Stimulated activated CD4-positive, alpha-beta T cell treated with anti-CD3 and anti-CD28 coated beads, Interleukin-1b, Interleukin-23, amount 100 ng/mL, for 48 hours (primary cell): ENCODE data around the gene GBX1.
A peak's percentile ranks its signal among the peaks of the same experiment; 100 is the strongest.

Experiments
- DNase-seq: peaks from one replicate; pipeline ENCODE4 v3.0.0-alpha.2; 2020

Gene GBX1

DNA sequence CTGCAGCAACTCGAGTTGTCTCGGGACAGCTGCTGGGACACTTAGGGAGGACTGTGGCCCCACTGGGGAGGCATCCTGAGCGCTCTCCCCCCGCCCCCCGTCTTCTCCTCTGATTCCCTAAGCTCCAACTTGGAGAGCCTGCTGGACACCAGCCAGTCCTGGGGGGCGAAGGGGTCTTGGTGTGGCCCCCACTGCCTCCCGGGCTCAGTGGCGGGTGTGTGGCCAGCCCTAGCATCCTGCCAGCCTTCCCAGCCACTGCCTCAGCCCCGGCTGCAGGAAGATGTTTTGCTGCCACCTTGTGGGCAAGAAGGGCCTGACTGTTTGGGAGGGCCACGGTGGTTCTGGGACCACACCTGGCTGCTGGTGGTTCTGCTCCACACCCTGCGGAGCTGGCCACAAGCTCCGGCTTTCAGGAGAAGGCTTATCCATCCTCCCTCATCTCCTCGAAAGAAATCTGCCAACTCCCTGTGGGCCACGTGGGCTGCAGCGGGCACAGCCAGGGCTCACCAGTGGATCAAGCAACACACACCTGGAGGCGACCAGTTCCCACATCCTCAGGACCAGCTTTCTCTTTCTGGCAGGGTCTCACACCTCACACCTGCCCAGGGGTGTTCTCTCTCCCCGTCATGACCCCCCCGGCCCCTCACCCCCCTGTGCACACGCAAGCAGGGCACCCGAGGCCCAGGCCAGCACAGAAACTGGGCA is 56.4 kb downstream of the GBX1 start:
- peak; percentile 63 for DNase-seq

GRCh38 chr7:151110236-151110940 is 57.1 kb downstream of the GBX1 start:
- DNase-seq: no peak

DNA sequence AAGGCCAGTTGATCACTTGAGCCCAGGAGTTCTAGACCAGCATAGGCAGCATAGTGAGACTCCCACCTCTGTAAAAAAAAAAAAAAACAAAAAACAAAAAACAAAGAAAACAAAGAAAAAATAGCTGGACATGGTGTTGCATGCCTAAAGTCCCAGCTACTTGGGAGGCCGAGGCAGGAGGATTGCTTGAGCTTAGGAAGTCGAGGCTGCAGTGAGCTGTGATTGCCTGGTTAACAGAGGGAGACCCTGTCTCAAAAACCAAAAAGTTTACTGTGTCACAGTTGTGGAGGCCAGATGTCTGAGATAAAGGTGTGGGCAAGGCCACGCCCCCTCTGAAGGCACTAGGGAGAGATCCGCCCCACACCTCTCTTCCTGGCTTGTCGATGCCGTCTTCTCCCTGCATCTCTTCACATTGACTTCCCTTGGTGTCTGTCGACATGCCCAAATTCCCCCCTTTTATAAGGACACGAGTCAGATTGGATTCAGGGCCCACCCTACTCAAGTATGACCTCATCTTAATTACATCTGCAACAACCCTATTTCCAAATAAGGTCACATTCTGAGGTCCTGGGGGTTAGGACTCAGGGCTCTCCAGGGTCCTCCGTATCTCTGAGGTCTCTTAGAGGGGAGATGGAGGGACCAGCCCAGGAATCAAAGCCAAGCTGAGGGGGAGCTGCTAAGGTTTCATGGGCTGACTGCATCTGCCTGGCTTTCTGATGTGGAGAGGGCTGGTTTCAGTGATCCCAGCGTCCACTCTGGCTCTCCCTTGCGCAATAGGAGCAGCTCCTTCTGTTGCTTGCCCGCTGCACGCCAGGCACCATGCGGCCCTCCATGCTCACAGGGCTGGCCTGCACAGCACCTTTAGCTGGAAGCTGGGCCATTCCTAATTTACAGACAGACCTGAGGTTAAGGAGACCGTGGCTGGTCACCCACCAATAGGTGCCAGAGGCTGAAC is 58.1 kb downstream of the GBX1 start:
- DNase-seq: no peak

- no peak for DNase-seq
These were observed 59.6 kb downstream of the GBX1 start for GRCh38 chr7:151107882-151108281.

- DNase-seq: no peak
These were observed 62.9 kb downstream of the GBX1 start for GRCh38 chr7:151104411-151105235.

GRCh38 chr7:151103973-151104372 is 63.5 kb downstream of the GBX1 start:
- DNase-seq: no peak

- DNase-seq: no peak
These were observed 64.5 kb downstream of the GBX1 start for GRCh38 chr7:151102991-151103390.

DNA sequence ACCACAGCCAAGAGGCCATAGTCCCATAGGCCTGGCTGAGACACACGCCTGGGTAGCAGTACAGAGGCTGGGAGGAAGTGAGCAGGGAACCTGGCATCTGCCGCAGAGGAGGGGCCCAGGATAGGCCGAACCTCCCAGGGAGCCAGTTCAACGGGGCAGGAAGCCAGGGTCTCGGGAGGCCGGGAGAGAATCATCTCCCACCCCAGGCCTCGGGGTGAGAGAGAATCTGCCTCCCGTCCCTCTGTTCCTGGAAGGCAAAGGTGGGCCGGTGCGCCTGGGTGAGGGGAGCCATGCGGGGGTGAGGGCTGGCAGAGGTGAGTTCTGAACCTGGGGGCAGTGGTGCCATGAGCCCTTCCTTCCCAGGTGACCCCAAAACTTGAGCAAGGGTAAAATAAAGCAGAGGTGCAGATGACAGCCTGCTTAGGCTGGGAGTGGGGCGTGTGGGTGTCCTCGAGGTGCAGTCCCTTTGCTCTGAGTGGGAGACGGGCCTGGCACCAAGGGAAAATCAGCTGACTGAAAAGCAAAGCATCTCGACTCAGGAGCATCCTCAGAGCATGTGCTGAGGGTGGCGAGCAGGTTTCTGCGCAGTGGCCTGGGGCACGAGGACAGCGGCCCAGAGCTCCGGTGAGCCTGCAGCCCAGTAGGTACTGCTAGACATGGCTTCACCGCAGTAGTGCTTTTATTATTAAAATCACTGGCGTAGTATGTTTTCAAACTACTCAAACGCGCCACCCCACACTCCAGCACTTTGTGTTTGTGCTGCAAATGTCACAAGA is 65.7 kb downstream of the GBX1 start:
- no peak for DNase-seq

GRCh38 chr7:151100921-151101320 is 66.6 kb downstream of the GBX1 start:
- DNase-seq: no peak

DNA sequence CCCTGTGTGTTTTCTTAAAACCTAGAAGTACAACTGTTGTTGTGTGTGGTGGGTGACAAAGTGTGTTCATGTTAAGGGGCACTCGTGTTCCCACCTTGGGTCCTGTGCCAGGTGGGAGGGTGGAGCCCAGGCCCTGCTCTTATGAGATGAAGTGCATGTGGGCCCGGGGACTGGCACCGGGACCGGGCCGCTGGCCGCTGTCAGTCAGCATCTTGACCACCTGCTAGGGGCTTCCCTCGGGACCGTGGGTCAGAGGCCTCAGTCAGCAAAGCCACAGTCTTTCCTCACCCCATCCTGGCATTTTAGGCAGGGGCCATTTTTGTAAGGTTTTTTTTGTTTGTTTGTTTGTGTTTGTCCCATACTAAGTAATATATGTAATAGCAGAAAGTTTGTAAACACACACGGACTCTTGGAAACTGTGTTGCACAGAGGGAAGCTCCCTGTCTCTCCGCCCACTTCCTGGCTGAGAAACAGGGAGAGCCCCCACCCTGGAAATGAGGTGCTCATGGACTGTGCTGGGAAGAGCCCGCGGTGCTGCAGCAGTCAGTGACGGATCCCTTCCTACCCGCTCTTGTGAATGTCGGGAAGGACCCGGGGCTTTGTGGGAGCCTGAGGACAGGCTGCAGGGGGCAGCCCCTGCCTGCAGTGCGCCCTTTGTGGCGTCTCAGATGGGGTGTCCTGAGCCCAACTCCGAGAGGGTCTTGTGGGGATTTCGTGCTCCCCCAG is 67.8 kb downstream of the GBX1 start:
- DNase-seq: no peak
